NCI-H146 treated with DMSO at 0.1 percent for 48 hours (cell line): ENCODE data around the gene EFNB3.

Experiments used
- DNase-seq: peaks from one replicate; lab custom pipeline; 2025; ENCODE audit not compliant: unreplicated experiment; lab: John Stamatoyannopoulos, UW

The EFNB3 gene

GRCh38 chr17:7716901-7717755 lies 12.1 kb downstream of the EFNB3 start, which contains the start of gene DNAH2:
TSS of gene DNAH2 (plus strand) at chr17:7717744. CDS start at chr17:7719735, 1,991 bp downstream.
- peak; percentile 80 for DNase-seq

- DNase-seq = no peak
Measured at GRCh38 chr17:7717756-7718350, 12.9 kb downstream of the EFNB3 start.

DNA sequence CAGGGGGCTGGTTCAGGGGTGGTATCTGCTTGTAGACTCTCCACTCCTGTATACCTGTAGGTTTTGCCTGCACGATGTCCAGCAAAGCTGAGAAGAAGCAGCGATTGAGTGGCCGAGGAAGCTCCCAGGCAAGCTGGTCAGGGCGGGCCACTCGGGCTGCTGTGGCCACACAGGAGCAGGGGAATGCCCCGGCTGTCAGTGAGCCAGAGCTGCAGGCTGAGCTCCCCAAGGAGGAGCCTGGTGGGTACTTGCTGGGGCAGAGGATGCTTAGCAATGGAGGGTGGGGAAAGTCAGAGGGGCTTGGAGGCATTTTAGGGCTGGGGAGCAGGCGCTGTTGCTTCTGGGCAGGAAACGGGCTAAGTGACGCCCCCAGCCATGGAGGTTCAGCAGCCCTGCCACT lies 14.7 kb downstream of the EFNB3 start:
- no peak for DNase-seq

DNA sequence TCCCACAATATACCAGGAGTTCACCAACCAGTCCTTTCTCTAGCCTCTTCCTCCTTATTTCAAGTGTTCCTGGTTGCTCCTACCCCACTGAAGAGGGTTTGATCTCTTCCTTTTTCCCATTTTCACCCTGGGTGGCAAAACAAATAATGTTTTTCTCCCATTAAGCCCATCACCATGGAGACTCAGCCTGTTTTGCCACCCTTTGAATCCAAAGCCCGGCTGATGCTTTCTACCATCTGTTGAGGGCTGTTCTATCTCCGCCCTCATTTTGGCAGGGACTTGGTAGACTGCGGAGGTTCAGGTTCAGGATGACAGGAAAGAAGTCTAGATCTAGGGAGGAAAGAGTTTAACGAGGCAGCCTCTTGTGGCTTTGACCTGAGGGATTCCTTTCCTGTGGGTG lies 15.1 kb downstream of the EFNB3 start:
- no peak for DNase-seq

DNA sequence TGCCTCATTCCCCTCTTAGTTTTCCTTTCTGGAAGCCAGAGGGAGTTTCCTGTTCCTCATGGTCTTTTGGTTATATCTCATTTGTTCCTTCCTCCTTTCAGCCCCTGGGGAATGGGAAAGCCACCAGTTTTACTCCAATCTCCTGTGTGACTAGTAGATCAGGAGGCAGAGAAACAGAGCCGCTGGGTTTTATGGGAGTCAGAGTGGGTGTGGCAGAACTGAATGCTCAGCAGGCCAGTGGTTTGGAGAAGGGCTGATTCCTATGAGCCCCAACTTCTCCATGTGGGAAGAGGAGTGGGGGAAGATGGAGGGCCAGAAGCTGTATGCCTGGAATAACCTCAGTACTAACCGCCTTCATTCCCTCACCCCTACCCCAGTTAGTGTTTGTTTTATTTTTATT lies 16.6 kb downstream of the EFNB3 start:
- no peak for DNase-seq

- no peak for DNase-seq
Measured at GRCh38 chr17:7727886-7728285, 22.9 kb downstream of the EFNB3 start.

DNA sequence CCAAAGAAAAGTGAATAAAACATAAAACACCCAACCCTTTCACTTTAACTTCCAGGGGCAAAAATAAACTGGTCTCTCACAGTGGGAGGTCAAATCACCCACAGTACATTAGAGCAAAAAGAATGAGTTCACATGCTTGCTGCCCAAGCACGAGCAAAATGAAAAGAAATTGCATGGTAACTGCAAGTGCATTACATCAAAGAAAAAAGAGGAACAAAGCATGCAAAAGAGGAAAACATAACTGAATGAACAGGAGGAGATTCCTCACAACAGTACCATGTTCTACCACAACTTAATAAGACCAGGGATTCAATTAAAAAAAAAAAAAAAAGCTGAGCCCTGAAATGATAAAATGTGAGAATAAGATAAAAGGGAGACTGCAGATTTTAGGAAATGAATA lies 24.8 kb downstream of the EFNB3 start:
- DNase-seq = peak; percentile 28

- DNase-seq = no peak
Measured at GRCh38 chr17:7732981-7733539, 28.1 kb downstream of the EFNB3 start.

- no peak for DNase-seq
Measured at GRCh38 chr17:7737601-7738000, 32.6 kb downstream of the EFNB3 start.

GRCh38 chr17:7739746-7740145 lies 34.7 kb downstream of the EFNB3 start:
- no peak for DNase-seq

DNA sequence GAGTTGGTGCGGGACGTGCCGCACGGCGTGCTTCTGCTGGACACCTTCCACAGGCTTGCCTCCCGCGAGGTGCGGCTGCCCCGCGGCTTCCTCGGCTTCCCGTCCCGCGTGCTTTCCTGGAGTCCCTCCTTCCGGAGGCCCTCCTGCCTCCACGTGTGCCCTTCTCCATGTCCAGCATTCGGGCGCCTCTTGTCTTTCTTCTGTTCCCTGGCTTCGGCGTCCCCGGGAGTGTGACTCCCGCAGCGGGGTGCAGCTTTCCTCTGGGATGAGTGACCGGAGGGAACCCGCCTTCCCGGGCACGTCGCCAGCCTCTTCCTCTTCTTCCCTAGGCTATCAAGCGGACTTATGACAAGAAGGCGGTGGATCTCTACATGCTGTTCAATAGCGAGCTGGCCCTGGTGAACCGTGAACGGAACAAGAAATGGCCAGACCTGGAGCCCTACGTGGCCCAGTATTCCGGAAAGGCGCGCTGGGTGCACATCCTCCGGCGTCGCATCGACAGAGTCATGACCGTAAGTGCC lies 35.5 kb downstream of the EFNB3 start:
- no peak for DNase-seq

GRCh38 chr17:7742729-7743128 lies 37.7 kb downstream of the EFNB3 start:
- DNase-seq = no peak

GRCh38 chr17:7744416-7744815 lies 39.4 kb downstream of the EFNB3 start:
- DNase-seq = no peak

GRCh38 chr17:7745748-7746470 lies 40.9 kb downstream of the EFNB3 start:
- DNase-seq = no peak

DNA sequence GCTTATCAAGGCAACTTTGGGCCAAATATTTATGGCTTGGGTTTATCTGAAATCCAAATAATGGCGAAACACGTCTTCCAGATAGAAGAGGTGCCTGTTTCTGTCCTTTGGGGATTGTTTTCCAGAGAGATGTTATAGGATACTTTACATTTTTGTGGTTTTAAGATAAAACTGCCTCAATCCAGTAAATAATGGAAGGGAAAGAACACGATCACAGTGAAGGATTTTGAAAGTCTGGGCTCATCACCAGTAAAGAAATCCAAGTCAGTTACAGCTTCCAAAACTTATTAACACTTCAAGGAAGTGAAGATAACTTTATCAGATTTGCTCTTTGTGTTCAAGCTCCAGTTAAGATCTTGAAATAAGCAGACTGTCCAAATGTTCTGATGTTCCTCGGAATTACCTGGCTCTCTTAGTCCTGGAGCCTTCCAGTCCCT lies 42.7 kb downstream of the EFNB3 start:
- no peak for DNase-seq

- no peak for DNase-seq
Measured at GRCh38 chr17:7748076-7748775, 43.2 kb downstream of the EFNB3 start.

- no peak for DNase-seq
Measured at GRCh38 chr17:7750321-7750821, 45.4 kb downstream of the EFNB3 start.

- no peak for DNase-seq
Measured at GRCh38 chr17:7754656-7755055, 49.7 kb downstream of the EFNB3 start.

GRCh38 chr17:7755095-7755890 lies 50.3 kb downstream of the EFNB3 start:
- DNase-seq = no peak

DNA sequence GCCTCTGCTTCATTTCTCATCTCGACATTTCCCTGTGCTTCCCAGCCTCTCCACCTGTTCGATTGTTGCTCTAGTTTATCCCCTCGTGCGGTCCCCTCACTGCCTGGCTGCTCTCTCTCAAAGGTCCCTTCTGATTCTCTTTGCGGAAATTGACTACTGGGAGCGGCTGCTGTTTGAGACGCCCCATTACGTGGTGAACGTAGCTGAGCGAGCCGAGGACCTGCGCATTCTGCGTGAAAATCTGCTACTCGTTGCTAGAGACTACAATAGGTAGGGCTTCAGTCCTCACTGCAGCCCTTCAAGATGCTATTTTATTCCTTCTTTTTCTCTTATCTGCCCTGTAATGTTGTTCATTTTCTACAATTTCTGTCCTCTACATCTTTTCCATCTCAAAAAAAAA lies 52.0 kb downstream of the EFNB3 start:
- no peak for DNase-seq
